ENCODE measurements around the gene C16orf96. TPM values are rescaled to one million over a fixed set of nuclear protein-coding genes. Genes with fewer than 3 reads are reported as not detected.

C16orf96 gene
- total and polyA plus RNA-seq, 2 of the 13 experiments (the other 11 are each of a cell fraction or from before 2014, with no cell fraction given) = 0.03 TPM; not detected in 1

DNA sequence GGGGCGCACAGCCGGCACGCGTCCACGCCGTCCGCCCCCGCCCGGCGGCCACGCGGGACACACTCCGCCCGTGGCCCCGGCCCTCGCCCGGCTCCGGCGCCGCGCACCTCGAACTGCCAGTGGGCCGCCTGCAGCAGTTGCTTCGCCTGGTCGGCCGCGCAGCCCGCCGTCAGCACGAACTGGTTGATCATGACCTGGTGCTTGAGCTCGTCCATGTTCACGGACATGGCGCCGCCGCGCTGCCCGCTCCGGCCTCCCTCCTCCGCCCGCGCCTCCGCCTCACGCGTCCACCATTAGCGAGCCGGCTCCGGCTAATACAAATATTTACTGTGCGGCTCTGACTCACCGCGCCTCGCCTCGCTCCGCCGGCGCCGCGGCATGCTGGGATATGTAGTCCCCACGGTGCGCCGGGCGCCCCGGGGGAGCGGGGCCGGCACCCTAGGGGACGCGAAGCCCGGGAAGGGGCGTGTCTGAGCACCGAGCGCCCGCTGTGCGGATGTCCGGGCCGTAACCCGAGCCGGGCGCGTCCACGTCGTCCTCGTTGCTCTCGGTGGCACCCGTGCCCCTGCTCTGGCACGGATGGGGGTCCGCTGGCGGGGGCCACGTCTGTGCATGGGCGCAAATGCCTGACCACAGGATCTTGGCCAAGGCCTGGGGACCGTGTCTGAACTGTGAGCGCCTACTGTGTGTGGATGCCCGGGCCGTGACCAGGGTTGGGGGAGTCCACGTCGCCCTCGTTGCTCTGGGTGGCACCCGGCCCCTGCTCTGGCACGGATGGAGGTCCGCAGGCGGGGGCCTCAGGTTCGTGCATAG, 58.6 kb downstream of the C16orf96 start, which contains the start of gene UBALD1 (continued):
- TF ChIP-seq BRCA1 (CRISPR knock-in tag; IDR thresholded peaks at IDR 0.05) (no peak), ZBTB42 (CRISPR knock-in tag; IDR thresholded peaks at IDR 0.05) (0 out of 2 replicates have a peak, but pooled peaks have one; percentile 19), ZNF883 (CRISPR knock-in tag; IDR thresholded peaks at IDR 0.05; ENCODE audit: not compliant biosample characterization) (peak; percentile 9), ZNF264 (CRISPR knock-in tag; IDR thresholded peaks at IDR 0.05) (no peak), ZNF329 (CRISPR knock-in tag; IDR thresholded peaks at IDR 0.05; ENCODE audit: low read depth) (0 out of 2 replicates have a peak, but pooled peaks have one; percentile 54), GATAD2A (CRISPR knock-in tag; IDR thresholded peaks at IDR 0.05) (no peak), ZNF460 (CRISPR knock-in tag; IDR thresholded peaks at IDR 0.05; ENCODE audit: borderline replicate concordance) (no peak), YEATS4 (CRISPR knock-in tag; IDR thresholded peaks at IDR 0.05; ENCODE audit: borderline replicate concordance) (peak; percentile 85), ZNF350 (CRISPR knock-in tag; IDR thresholded peaks at IDR 0.05; ENCODE audit: borderline replicate concordance, low read depth) (no peak; the same call in 1 of the 2 replicates), ATAD3A (CRISPR knock-in tag; IDR thresholded peaks at IDR 0.05) (no peak), YEATS2 (CRISPR knock-in tag; IDR thresholded peaks at IDR 0.05; ENCODE audit: borderline replicate concordance) (peak; percentile 61; the same call in 1 of the 2 replicates), KLF16 (CRISPR knock-in tag; IDR thresholded peaks at IDR 0.05) (peak in 1 of 2 experiments; percentile 89; a peak in 2 of 4 replicates), ZNF180 (CRISPR knock-in tag; IDR thresholded peaks at IDR 0.05; ENCODE audit: borderline replicate concordance, low read depth) (no peak), HMG20A (CRISPR knock-in tag; IDR thresholded peaks at IDR 0.05; ENCODE audit: borderline replicate concordance) (peak; percentile 20; the same call in 1 of the 2 replicates), ZBTB20 (CRISPR knock-in tag; IDR thresholded peaks at IDR 0.05; ENCODE audit: borderline replicate concordance, low read depth) (no peak), GZF1 (CRISPR knock-in tag; IDR thresholded peaks at IDR 0.05) (no peak)
- TF ChIP-seq, protein P1, sequence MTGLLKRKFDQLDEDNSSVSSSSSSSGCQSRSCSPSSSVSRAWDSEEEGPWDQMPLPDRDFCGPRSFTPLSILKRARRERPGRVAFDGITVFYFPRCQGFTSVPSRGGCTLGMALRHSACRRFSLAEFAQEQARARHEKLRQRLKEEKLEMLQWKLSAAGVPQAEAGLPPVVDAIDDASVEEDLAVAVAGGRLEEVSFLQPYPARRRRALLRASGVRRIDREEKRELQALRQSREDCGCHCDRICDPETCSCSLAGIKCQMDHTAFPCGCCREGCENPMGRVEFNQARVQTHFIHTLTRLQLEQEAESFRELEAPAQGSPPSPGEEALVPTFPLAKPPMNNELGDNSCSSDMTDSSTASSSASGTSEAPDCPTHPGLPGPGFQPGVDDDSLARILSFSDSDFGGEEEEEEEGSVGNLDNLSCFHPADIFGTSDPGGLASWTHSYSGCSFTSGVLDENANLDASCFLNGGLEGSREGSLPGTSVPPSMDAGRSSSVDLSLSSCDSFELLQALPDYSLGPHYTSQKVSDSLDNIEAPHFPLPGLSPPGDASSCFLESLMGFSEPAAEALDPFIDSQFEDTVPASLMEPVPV (CRISPR knock-in tag; IDR thresholded peaks at IDR 0.05) = no peak
- TF ChIP-seq, protein P2, sequence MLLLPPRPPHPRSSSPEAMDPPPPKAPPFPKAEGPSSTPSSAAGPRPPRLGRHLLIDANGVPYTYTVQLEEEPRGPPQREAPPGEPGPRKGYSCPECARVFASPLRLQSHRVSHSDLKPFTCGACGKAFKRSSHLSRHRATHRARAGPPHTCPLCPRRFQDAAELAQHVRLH (CRISPR knock-in tag; IDR thresholded peaks at IDR 0.05; ENCODE audit: borderline replicate concordance, low read depth) = 0 out of 2 replicates have a peak, but pooled peaks have one; percentile 63
- TF ChIP-seq, protein P3, sequence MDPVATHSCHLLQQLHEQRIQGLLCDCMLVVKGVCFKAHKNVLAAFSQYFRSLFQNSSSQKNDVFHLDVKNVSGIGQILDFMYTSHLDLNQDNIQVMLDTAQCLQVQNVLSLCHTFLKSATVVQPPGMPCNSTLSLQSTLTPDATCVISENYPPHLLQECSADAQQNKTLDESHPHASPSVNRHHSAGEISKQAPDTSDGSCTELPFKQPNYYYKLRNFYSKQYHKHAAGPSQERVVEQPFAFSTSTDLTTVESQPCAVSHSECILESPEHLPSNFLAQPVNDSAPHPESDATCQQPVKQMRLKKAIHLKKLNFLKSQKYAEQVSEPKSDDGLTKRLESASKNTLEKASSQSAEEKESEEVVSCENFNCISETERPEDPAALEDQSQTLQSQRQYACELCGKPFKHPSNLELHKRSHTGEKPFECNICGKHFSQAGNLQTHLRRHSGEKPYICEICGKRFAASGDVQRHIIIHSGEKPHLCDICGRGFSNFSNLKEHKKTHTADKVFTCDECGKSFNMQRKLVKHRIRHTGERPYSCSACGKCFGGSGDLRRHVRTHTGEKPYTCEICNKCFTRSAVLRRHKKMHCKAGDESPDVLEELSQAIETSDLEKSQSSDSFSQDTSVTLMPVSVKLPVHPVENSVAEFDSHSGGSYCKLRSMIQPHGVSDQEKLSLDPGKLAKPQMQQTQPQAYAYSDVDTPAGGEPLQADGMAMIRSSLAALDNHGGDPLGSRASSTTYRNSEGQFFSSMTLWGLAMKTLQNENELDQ (CRISPR knock-in tag; IDR thresholded peaks at IDR 0.05; ENCODE audit: borderline replicate concordance) = 0 out of 2 replicates have a peak, but pooled peaks have one; percentile 26
- TF ChIP-seq, protein P4, sequence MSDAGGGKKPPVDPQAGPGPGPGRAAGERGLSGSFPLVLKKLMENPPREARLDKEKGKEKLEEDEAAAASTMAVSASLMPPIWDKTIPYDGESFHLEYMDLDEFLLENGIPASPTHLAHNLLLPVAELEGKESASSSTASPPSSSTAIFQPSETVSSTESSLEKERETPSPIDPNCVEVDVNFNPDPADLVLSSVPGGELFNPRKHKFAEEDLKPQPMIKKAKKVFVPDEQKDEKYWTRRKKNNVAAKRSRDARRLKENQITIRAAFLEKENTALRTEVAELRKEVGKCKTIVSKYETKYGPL (CRISPR knock-in tag; IDR thresholded peaks at IDR 0.05) = no peak
- TF ChIP-seq, protein P5, sequence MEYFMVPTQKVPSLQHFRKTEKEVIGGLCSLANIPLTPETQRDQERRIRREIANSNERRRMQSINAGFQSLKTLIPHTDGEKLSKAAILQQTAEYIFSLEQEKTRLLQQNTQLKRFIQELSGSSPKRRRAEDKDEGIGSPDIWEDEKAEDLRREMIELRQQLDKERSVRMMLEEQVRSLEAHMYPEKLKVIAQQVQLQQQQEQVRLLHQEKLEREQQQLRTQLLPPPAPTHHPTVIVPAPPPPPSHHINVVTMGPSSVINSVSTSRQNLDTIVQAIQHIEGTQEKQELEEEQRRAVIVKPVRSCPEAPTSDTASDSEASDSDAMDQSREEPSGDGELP (IDR thresholded peaks at IDR 0.05; ENCODE audit: borderline replicate concordance, low read depth) = no peak; the same call in 1 of the 2 replicates
- TF ChIP-seq, protein P6, sequence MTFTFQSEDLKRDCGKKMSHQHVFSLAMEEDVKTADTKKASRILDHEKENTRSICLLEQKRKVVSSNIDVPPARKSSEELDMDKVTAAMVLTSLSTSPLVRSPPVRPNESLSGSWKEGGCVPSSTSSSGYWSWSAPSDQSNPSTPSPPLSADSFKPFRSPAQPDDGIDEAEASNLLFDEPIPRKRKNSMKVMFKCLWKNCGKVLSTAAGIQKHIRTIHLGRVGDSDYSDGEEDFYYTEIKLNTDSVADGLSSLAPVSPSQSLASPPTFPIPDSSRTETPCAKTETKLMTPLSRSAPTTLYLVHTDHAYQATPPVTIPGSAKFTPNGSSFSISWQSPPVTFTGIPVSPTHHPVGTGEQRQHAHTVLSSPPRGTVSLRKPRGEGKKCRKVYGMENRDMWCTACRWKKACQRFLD (CRISPR knock-in tag; IDR thresholded peaks at IDR 0.05; ENCODE audit: borderline replicate concordance) = no peak

All from HepG2 (cell line).